ENCODE measurements around the gene KBTBD12. TPM values are rescaled to one million over a fixed set of nuclear protein-coding genes. Genes with fewer than 3 reads are reported as not detected.

KBTBD12 gene
- total and polyA plus RNA-seq, 2 of the 13 experiments (the other 11 are each of a cell fraction or from before 2014, with no cell fraction given): not detected

DNA sequence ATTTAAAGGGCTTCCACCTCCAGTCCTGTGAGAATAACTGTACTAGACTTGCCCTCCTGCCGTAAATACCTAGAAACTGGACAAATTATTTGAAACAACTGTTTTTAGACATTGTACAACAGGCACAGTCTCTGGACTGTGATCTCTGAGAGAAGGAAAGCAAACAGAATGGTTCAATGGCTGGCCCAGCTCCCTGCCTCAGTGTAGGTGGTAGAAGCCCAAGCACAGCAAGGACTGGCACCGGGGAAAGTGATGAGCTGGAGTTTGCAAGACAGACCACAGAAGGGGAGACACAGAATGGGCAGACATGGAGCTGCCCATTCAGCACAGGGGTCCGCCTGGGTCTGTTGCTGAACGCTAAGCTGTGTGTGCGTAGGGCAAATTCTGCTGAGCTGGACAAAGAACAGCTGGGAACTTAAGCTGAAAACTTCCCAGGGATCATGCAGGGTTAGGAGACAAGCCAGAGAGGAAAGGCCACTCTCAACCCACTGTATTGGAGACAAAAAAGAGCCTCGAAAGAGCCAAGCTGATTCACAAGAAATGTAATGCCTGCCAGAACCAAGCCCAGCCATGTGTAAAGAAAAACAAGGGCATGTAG, 84.6 kb downstream of the KBTBD12 start (continued):
- no peak for TF ChIP-seq MAZ (IDR thresholded peaks at IDR 0.05; ENCODE audit: borderline replicate concordance, low read depth, low read length)
- no peak for TF ChIP-seq MAZ (CRISPR knock-in tag; IDR thresholded peaks at IDR 0.05; ENCODE audit: low read depth)
- no peak for TF ChIP-seq ZNF207 (IDR thresholded peaks at IDR 0.05; ENCODE audit: borderline replicate concordance)
- TF ChIP-seq SALL2 (CRISPR knock-in tag; IDR thresholded peaks at IDR 0.05): no peak
- peak; percentile 68 for TF ChIP-seq HNF4A (CRISPR knock-in tag; IDR thresholded peaks at IDR 0.05)
- no peak for TF ChIP-seq SMARCE1 (IDR thresholded peaks at IDR 0.05; ENCODE audit: borderline replicate concordance)
- peak; percentile 92 for TF ChIP-seq GZF1 (CRISPR knock-in tag; IDR thresholded peaks at IDR 0.05)

DNA sequence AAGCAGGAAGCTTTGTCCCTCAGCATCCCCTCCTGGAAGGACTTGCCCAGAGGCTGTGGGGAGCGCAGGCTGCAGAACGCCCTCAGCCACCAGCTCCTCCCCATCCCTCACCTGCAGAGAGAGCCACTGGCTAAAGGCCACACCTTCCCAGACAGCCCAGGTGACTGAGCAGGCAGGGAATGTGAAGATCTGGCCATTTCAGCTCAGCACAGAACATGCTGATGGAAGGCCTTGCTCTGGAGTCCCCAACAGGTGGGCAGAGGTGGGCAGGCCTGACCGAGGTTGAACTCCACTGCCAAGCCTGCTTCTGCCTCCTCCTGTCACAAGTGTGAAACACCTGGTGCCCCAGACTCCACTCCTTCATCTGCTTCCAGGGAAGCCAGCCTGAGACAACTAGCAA, 86.5 kb downstream of the KBTBD12 start:
- Histone ChIP-seq H3K4me1 (ENCODE audit: insufficient read depth, low read length) (peaks cover 42% of the 10 kb centered on the region), H3K27me3 (ENCODE audit: control insufficient read depth in 1 of 2, insufficient read depth in 2 of 2, low read length in 2 of 2) (peaks cover 0 to 11% of the 10 kb centered on the region in 2 experiments; a peak in 2 of 5 replicates), H3K4me2 (ENCODE audit: low read depth, low read length) (no peak overlapping the region), H3K27ac (ENCODE audit: extremely low read length, insufficient read depth, low read length) (no peak overlapping the region), H3K36me3 (replicated peaks in 1 of 2; ENCODE audit: control insufficient read depth in 1 of 2, insufficient read depth in 2 of 2, low read length in 2 of 2) (no peaks in the 10 kb centered on the region), H3K9ac (ENCODE audit: insufficient read depth, low read depth, low read length) (no peak overlapping the region), H2AFZ (ENCODE audit: low read length) (no peak overlapping the region), H3K79me2 (ENCODE audit: insufficient read depth, low read length) (no peaks in the 10 kb centered on the region), H3K9me3 (ENCODE audit: low read length) (no peaks in the 10 kb centered on the region), H4K20me1 (ENCODE audit: insufficient read depth, low read length) (no peaks in the 10 kb centered on the region), H3K4me3 (replicated peaks in 1 of 3; ENCODE audit: insufficient read depth in 1 of 3, low read depth in 2 of 3, low read length in 3 of 3) (no peak overlapping the region)
- TF ChIP-seq ZNF780A (CRISPR knock-in tag; IDR thresholded peaks at IDR 0.05): no peak
- TF ChIP-seq HOXA5 (CRISPR knock-in tag; IDR thresholded peaks at IDR 0.05): no peak
- 47% methylated on average over 3 of the region's 3 CpGs for WGBS (ENCODE audit: low lambda C conversion rate)
- no peak for DNase-seq (ENCODE audit: low spot score)
- ATAC-seq: no peak
- ChIA-PET POLR2A (no interaction called here), CTCF (ENCODE audit: low intra/inter-chr PET ratio, low total read pairs) (no interaction called here)
- FAIRE-seq: no peak
- intact Hi-C loops (cut with micrococcal nuclease; ENCODE audit: unreplicated experiment) (no loop called here), in situ Hi-C loops (cut with HindIII; ENCODE audit: extremely low pct_ligation_motif_present, low pct_unique_long_range_greater_than_20kb) (no loop called here)
- BruUV-seq (replicated peaks): no TSS peak

All from HepG2 (cell line).